Measurements from ENCODE around the gene TIE1.

- TF ChIP-seq CTCF (conservative IDR thresholded peaks at IDR 0.05; ENCODE audit: low read length) (no peak), EZH2phosphoT487 (IDR thresholded peaks at IDR 0.05; ENCODE audit: borderline replicate concordance, low read depth, low read length) (no peak)
Measured at GRCh38 chr1:43305926-43306687, 5.3 kb downstream of the TIE1 start.
